ENCODE measurements around the gene CD53.

The CD53 gene

DNA sequence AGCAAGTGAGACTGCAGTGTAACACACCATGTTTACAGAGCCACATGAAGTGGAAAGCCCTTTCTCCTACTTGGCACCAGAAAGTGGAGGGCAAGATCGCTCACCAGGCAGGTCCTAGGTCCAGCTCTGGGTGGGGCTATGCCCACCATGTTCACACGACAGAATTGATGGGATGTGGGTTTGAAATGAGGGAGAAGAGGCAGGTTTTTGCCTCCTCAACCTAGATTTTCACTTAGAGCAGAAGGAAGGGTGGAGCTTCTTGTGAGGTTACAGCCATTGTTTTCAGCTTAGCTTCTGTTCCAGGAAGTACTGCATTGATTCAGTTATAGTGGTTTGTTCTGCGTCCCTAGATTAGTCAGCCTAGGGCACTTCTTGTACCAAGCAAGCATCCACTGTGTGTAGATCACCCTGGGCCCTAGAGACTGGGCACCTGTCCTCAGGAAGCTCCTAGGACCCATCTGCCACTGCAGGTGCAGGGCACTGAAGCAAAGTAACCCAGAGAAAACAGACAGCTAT lies 2.3 kb downstream of the CD53 start:
- DNase-seq (ENCODE audit: low read depth in 1 of 2, low spot score in 1 of 2) = peak in 1 of 2 donors; percentile 29

DNA sequence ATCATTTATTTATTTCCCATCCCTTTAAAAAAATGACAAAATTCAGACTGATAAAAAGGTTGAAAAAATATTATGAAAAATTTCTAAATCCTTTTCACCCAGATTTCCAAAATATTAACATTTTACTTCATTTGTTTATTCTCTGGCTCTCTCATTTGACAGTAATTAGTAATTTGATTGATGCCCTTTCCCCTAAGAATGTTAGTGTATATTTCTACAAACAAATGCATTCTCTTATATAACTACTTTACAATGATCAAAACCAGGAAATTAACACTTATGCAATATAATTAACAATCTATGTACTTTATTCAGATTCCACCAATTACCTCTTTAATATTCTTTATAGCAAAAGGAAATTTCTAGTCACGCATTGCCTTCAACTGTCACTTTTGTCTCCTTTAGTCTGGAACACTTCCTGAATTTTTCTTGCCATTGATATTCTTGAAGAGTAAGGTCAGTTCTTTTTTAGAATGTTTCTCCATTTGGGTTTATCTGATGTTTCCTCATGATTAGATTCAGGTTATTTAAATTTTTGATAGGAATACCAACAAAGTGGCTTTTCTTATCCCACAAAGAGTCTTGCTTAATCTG lies 3.9 kb downstream of the CD53 start:
- no peak for DNase-seq (ENCODE audit: low read depth in 1 of 2, low spot score in 1 of 2)

DNA sequence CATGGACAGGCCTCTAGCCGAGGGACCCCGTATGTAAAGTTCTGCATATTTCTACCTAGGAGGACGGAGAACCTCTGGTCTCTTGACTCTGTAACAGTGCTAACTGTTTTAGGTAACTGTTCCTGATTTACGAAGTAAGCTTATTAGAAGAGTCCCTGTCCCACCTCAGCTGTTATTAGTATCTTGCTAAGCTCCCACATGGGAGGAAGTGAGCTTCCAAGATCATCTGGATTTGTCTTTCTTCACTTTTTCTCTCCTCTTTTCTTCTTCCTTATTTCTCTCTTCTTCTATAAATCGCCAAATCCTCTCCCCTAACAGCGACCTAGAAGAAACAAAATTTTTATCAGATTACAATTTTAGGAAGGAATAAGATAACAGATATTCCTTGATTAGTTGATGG lies 4.4 kb downstream of the CD53 start:
- no peak for DNase-seq (ENCODE audit: low read depth in 1 of 2, low spot score in 1 of 2)

DNA sequence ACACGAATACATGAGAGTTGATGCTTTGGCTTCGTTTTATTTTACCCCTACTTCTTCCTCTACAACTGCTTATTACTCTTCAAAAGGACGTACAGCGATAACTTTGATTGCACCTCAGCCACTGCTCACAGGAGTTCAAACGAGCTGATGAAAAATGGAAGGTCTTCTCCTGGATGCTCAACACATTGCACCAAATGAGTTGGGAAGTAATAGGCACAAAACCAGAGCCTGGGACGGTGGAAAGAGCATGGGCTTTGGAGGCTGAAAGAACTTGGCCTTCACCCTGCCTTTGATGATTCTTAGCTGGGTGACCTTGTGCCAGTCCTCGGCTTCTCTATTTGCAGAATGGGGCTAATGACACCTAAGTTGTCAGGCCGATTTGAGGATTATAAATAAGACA lies 4.8 kb downstream of the CD53 start:
- no peak for DNase-seq (ENCODE audit: low read depth in 1 of 2, low spot score in 1 of 2)

DNA sequence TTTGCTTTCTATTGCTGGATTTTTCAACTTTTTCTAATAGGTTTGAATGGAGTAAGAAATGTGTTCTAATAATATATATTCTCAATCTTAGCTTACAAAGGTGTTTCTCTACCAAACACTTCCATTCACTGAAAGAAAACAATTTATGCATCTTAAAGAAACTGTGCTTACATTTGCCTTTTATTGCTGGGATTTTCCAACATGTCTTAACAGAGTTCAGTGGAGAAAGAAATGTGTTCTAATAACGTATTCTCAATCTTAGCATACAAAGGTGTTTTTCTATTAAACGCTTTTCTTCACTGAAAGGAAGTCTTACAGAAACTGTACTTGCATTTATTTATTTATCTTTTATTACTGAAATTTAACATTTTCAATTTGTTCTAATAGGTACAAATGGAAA lies 5.6 kb downstream of the CD53 start:
- no peak for DNase-seq (ENCODE audit: low read depth in 1 of 2, low spot score in 1 of 2)

DNA sequence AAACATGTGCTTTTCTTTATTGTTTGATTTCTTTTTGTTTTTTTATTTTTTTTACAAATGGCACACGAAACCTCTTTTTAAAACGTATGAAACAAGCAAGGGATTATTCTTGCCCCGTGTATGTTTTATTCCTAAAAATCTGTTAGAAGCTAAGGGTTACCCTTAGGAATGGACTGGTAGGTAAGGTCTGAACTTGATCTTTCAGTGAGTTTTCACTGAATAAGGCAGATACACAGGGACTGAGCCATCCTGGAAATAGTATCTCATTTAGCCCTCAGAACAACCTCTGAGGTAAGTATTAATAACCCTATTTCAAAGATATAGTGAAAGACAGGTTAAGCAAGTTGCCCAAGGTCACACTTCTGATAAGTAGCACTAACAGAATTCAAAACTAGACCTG lies 6.0 kb downstream of the CD53 start:
- DNase-seq (ENCODE audit: low read depth in 1 of 2, low spot score in 1 of 2) = no peak

DNA sequence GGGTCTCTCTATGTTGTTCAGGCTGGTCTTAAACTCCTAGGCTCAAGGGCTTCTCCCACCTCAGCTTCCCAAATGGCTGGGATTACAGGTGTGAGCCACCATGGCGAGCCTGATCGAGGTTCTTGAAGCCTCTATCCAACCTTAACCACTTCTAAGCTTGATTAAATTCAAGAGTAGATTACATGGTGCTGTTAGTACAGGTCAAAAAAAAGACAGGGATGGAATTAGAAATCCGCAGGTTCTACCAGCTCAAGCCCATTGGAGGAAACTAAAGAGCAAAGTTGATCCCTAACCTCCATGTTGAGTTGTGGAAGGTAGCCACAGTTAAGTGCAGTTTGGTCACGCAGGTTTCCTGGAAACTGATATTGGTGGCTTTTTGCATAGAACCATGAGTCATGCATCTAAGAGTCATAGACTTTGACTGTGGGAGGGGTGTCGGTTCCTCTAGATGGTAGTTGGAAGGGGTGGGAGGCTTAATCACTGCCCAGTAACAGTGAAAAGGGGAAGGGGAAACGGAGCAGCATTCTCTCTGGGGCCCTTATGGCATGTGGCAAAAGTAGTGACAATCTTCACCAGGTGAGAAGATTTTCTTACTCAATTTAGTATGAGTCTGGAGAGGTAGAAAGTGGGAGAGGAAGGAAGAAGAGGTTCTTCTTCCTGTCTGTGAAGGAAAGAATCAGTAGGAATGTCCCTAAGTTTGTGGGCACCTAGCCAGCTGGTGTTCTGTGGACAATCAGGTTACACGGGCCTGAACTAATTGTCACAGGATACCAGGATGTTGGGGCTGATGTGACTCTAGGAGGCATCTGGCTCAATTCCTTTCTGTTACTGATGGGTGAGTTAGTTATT lies 7.0 kb downstream of the CD53 start:
- DNase-seq (ENCODE audit: low read depth in 1 of 2, low spot score in 1 of 2) = peak in 1 of 2 donors; percentile 53

DNA sequence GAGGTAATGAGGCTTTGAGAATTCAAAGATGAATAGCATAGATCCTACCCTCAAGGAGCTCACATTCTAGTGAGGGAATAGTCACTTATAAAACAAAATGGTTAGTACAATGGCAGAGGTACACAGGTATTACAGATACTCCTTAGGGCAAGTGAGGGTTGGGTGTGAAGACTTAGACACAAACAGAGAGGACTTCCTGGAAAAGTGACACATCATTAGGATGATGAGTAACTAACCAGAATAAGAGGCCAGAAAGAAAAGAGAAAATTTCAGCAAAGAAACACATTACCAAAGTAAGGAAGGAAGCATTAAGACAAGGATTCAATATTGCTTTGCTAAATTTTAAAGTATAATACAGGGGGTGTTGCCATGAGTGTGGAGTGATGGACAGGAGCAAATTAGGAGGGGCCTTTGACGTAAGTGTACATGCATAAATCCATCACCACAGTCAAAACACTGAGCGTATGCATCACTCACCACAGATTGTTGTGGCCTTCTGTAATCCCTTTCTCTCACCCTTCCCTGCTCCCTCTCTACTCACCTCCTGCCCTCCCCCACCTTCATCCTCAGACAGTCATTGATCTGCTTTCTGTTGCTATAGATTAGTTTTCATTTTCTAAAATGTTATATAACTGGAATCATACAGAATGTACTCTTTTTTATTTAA lies 7.9 kb downstream of the CD53 start:
- DNase-seq (ENCODE audit: low read depth in 1 of 2, low spot score in 1 of 2) = peak in 1 of 2 donors; percentile 24

DNA sequence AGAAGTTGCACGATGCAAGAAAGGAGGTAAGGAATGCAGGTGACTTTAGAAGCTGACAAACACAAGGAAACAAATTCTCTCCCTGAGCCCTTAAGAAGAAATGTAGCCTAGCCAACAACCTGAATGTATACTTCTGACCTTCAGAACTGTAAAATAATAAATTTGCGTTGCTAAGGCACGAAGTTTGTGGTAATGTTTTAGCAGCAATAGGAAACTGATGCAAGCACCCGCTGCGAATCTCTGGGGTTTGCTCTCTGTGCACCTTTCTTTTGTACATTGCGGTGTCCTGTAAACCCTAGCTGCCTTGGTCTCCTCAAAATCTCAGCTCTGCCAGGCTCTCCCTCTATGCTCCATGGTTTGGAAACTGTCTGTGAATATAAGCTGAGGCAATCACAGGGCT lies 15.1 kb downstream of the CD53 start:
- DNase-seq (ENCODE audit: low read depth in 1 of 2, low spot score in 1 of 2) = no peak

DNA sequence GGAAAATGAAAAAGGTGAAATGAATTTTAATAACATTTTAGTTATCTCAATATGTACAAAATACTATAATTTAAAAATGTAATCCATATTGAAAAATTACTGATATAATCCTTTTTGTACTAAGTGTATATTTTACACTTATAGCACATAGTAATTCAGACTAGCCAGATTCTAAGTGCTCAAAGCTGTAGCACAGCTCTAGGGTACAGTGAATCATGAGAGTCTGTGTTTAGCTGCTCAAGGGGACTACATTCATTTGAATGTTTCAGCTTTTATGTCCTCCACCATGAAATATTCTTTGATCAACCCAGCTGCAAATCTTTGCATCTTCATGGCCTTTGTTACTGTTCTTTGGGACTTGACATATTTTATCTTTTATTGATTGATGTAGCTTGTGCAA lies 15.7 kb downstream of the CD53 start:
- DNase-seq (ENCODE audit: low read depth in 1 of 2, low spot score in 1 of 2) = no peak

DNA sequence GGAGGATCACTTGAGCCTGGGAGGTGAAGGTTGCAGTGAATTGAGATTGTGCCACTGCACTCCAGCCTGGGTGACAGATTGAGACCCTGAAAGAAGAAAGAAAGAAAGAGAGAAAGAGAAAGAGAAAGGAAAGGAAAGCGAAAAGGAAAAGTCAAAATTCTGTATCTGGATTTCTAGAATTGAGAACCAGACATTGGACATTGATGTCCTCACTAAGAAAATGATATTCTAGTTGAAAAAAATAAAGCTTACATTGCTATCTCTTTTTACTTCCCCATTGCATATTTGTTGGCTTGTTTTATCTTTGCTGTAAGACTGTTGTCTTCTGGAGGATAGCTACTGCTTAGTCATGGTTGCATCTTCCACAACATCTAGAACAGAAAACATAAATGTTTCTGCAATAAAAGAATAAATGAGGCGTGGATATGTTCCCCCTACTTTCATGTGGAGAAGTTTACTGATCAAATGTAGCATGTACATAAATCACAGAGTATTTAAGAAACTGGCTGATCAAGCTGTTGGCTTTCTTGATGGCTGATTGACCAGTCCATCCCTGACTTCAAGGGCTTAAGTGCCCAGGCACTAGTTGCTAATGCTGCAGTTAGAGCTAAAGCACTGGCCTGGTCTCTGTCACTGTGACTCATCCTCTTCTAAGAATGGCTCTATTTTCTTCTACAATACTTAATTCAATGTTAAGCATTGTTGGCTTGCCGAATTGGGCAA lies 17.7 kb downstream of the CD53 start:
- no peak for DNase-seq (ENCODE audit: low read depth in 1 of 2, low spot score in 1 of 2)

DNA sequence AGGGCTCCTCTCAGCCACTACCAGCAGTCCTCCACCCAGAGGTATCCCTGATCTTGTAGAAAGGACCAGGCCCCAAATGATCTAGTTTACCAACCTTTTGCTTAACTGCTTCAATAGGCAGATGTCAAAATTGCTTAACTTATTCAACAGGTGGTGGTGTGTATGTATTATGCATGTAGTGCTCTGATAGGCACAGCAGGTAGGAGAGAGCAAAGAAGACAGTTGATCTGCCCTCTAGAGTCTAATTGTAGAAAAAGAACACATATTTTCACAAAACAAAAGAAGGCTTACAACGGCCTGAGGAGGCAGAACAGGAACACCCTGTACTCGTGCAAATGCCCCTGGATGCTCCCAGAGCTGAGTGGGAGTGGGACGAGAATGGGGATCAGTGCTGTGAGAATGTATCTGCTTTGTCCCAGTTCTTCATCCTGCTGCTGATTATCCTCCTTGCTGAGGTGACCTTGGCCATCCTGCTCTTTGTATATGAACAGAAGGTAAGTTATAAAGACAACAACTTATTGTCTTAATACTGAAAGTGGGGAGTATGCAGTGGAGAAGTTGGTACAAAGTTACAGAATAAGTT lies 21.1 kb downstream of the CD53 start:
- DNase-seq (ENCODE audit: low read depth in 1 of 2, low spot score in 1 of 2) = no peak

DNA sequence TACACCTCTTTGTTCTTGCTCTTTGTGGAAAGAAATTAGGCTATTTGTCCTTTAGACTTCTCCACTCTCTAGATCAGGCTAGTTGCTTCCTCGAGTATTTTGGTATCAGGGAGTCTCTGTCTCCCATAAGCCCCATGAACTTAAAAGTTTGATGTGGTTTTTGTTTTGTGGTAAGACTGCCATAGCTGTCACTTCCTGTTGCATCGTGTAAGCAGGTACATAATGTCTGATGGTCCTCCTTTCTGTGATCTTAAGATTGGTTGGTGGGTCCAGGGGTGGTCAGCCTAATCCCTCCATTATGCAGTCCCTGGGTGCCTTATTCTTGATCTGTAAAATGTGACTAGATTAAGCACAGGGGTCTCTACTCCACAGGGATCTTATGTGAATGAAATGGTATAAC lies 23.1 kb downstream of the CD53 start:
- no peak for DNase-seq (ENCODE audit: low read depth in 1 of 2, low spot score in 1 of 2)

DNA sequence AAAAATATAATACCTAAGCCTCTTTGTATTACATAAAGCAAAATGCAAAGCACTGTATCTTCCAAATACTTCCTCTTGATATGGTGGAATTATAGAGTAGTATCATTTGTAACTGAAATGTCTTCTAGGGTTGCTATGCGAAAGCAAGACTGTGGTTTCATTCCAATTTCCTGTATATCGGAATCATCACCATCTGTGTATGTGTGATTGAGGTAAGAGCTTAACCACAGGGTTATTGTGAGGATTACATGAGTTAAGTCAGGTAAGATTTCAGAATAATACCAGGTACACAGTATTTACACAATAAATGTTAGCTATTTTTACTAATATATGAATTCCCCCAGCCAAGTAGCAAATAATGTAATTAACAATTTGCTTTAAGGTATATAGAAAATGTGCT lies 24.7 kb downstream of the CD53 start:
- no peak for DNase-seq (ENCODE audit: low read depth in 1 of 2, low spot score in 1 of 2)

DNA sequence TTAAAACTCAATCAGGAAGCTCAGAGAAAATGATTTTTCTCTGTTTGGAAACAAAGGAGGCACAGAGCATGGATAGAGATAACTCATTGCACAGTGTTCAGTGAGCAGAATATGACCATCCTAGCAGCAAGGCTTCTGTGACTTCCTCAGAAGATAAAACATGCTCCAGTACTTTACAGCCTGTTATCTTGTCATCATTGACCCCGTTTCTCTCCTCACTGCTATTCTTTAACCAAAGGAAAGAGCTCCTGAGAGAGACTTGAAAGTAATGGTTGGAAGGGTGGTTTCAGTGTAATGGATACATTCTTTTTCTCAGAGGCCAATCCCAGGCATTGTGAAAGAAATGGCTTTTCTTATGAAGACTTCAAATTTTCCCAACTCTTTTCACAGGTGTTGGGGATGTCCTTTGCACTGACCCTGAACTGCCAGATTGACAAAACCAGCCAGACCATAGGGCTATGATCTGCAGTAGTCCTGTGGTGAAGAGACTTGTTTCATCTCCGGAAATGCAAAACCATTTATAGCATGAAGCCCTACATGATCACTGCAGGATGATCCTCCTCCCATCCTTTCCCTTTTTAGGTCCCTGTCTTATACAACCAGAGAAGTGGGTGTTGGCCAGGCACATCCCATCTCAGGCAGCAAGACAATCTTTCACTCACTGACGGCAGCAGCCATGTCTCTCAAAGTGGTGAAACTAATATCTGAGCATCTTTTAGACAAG lies 25.9 kb downstream of the CD53 start:
- DNase-seq (ENCODE audit: low read depth in 1 of 2, low spot score in 1 of 2) = no peak

DNA sequence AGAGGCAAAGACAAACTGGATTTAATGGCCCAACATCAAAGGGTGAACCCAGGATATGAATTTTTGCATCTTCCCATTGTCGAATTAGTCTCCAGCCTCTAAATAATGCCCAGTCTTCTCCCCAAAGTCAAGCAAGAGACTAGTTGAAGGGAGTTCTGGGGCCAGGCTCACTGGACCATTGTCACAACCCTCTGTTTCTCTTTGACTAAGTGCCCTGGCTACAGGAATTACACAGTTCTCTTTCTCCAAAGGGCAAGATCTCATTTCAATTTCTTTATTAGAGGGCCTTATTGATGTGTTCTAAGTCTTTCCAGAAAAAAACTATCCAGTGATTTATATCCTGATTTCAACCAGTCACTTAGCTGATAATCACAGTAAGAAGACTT lies 26.5 kb downstream of the CD53 start:
- no peak for DNase-seq (ENCODE audit: low read depth in 1 of 2, low spot score in 1 of 2)

DNA sequence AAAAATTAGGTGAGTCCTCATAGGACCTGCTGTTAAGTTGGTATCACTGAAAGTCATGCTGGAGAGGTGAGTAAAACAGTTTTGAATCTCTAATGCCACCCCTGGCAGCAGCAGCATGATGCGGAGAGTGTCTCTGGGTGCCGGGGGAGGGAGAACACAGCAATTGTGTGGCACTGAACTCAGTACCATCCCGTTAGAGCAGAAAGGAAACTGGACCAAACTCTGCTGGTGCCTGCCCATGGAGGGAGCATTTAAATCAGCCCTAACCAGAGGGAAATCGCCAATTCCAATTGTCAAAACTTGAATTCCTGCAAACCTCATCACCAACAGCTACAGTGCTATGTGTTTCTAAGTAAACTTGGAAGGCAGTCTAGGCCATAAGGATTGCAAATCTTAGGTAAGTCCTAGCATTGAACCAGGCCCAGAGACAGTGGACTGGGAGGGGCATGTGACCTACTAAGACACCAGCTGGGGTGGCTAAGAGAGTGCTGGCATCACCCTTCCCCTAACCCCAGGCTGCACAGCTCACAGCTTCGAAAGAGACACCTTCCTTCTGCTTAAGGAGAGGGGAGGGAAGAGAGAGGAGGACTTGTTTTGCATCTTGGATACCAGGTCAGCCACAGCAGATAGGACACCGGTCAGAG lies 30.0 kb downstream of the CD53 start:
- DNase-seq (ENCODE audit: low read depth in 1 of 2, low spot score in 1 of 2) = no peak

DNA sequence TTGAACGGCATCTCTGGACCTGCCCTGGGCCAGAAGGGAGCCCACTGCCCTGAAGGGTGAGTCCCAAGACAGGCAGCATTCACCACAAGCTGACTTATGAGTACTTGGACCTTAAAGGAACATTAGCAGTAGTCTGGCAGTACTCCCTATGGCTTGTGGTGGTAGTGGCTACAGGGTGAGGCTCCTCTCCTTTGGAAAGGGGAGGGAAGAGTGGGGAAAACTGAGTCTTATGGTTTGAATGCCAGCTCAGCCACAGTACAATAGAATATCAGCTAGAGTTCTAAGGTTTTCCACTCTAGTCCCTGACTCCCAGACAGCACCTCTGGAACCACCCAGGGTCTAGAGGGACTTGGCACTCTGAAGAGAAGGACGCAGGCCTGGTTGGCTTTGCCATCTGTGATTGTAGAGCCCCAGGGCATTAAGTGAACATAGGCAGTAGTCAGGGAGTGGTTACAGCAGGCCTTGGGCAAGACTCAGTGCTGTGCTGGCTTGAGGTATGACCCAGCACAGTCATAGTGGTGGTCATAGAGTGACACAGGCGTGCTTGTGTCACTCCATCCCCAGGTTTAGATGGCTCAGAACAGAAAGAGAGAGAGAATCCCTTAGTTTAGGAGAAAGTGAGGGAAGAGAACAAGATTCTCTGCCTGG lies 31.0 kb downstream of the CD53 start:
- DNase-seq (ENCODE audit: low read depth in 1 of 2, low spot score in 1 of 2) = no peak

DNA sequence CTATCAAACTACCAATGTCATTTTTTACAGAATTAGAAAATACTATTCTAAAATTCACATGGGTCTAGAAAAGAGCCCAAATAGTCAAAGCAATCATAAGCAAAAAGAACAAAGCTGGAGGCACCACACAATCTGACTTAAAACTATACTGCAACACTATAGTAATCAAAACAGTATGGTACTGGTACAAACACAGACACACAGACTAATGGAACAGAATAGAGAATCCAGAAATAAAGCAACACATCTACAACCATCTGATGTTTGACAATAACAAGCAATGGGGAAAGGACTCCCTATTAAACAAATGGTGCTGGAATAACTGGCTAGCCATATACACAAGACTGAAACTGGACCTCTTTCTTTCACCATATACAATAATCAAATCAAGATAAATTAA lies 39.8 kb downstream of the CD53 start:
- DNase-seq (ENCODE audit: low read depth in 1 of 2, low spot score in 1 of 2) = no peak

DNA sequence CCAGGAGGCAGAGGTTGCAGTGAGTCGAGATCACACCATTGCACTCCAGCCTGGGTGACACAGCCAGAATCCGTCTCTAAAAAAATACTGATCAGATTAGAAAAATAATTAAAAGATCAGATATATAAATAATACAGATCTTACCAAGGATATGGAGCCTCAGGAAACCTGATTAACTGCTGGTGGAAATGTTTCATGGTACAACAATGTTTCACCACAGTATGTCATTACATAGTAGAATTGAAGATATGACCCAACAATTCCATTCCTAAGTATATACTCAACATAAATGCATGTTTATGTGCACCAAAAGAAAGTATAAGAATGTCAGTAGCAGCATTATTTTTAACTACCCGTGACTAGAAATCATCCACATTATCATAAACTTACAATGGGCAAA lies 41.7 kb downstream of the CD53 start:
- no peak for DNase-seq (ENCODE audit: low read depth in 1 of 2, low spot score in 1 of 2)

Measured in activated T-helper 1 cell treated with anti-CD3 and anti-CD28 coated beads, Interleukin-2, amount 50 U/mL, for 16 hours (primary cell).